T follicular helper cell (primary cell): ENCODE results near the gene NIFK.

Experiments
- DNase-seq: peaks from one replicate; pipeline ENCODE4 v3.0.0-alpha.2; 2020; ENCODE audit warnings: low read depth
- total RNA-seq, 2 experiments: gene quantifications; one replicate each; lab custom pipeline; 2026; lab: John Stamatoyannopoulos, UW

The NIFK gene
- 63.2 to 232 reads per million in 2 experiments for total RNA-seq

DNA sequence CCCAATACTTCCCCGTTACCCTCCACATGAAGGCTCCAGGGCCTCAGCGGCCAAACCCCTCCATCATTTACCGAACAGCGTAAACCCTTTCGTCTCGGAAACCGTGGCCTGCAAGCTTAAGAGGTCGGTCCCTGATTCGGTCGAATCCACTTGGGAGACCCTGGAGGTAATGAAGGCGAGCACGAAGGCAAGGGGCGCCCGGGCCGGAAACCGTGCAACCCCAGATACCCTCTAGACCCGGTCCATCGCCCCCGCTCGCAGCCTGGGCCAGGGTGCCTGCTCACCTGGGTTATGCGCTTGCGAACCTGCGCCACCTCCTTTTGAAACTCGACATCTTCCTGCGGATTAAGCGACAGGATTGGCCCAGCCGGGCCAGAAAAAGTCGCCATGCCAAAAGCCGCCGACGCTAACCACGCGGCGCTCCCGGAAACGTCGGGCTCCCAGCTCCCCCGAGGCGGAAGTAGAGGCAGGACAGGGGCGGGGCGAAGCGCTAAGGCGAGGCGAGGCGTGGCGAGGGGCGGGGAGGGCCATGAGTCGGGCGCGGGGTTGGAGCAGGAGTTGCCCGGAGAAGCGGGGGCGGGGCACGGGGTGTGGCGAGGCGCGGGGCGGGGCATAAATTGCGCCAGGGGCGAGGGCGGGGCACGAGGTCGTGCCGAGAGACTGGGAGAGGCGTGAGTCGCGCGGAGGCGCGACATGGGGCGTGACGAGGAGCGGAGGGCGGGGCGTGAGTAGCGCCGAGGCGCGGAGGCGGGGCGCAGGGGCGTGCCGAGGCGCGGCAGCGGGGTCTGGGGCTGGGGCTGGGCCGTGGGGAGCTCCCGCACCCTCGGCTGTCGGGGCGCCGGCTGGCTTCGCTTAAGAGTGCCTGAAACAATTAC, at the start of gene NIFK:
Gene NIFK, minus strand, starts transcription at position 414 of the 875 bp plus-strand sequence. Its CDS starts 25 bp downstream, at position 389.
- DNase-seq: peak; percentile 100

DNA sequence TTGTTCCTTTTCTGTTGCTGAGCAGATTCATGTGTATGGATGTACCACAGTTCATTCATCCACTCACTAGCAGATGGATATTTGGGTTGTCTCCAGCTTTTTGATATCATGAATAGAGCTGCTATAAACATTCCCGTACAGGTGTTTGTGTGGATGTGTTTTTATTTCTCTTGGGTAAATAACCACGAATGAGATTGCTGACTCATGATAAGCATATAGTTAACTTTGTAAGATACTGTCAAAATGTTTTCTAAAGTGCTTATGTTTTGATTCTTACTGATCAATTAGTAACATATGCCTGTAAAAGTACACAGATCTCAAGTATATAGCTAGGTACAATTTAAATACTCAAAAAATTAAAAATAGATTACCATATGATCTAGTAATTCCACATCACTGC, 46.5 kb upstream of the NIFK start:
- DNase-seq: no peak

DNA sequence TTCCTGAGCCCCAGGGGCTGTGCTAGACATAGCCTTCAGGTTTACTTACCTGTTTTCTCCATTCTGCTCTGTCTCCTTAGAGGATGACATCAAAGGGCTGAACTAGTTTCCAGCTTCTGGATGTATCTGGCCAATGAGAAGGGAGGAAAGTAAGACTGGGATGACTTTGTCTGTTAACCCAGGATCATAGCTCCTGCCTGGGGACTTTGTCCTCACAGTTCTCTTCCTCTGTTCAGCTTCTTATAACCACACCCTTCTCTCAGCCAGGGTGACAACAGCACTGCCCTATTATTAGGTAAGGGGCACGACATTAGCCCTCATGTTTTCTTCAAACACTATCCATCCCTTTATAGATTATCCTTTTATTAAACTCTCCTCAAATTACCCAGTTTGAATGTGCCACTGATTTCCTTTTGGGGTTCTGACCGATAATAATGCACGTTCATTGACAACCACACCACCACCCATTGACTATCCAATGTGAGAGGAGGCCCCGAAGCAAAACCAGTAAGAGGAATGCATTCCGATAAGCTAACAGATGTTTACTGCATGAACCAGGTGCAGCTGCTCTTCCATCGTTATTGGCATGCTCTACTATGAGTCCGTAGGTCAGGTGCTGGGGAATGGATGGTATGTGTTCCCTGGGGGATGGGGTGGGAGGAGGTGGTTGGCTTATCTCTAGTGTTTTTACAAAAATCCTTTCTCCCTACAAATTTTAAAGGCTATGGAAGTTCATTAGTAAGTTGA, 42.2 kb upstream of the NIFK start:
- DNase-seq: no peak

DNA sequence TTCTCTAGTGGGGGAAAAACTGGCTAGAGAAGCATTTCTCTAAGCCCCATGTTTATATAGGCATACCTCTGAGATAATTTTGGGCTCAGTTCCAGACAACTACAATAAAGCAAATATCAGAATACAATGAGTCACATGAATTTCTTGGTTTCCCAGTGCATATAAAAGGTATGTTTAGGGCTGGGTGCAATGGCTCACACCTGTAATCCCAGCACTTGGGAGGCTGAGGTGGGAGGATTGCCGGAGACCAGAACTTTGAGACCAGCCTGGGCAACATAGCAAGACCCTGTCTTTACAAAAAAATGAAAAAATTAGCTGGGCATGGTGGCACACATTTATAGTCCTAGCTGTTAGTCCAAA, 41.0 kb upstream of the NIFK start:
- DNase-seq: no peak

DNA sequence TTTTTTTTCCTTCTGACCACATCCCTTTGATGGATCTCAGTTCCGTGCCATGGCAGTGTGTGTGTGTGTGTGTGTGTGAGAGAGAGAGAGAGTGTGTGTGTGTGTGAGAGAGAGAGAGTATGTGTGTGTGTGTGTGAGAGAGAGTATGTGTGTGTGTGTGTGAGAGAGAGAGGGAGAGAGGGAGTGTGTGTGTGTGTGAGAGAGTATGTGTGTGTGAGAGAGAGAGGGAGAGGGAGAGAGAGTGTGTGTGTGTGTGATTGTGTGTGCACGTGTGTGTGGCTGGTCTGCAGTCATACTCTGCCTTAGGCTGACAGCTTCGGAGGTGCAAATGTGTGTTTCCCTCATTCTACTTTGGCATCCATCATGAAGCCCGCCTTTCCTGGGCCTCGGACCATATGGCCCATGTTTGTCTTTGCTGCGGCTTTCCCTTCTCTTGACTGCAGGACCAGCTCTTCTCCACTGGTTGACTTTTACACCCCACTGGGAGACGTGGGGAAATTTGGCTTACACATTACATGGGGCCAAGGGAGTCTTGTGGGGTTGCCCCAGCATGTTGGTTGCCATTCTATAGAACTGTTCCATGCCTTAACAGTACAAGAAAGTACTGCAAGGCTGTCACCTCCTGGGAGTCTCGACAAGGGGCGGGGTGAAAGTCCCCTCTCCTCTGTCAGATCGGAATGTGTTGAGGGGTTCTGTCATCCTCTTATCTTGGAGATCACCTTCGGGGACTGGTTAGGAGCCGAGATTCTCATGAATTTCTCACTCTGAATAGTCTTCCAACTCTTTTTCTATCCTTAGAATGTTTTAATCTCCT, 40.4 kb upstream of the NIFK start:
- DNase-seq: no peak

DNA sequence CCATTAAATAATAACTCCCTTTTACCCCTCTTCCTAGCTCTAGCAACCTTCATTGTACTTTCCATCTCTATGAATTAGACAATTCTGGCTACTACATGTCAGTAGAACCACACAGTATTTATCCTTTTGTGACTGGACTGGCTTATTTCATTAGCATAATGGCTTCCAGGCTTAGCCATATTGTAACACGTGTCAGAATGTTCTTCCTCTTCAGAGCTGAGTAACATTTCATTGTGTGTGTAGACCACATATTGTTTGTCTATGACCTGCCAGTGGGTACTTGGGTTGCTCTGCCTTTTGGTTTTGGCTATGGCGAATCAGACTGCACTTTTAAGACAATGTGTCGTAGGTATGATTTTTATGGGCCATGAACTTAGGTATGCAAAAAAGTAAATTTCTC, 39.7 kb upstream of the NIFK start:
- no peak for DNase-seq

DNA sequence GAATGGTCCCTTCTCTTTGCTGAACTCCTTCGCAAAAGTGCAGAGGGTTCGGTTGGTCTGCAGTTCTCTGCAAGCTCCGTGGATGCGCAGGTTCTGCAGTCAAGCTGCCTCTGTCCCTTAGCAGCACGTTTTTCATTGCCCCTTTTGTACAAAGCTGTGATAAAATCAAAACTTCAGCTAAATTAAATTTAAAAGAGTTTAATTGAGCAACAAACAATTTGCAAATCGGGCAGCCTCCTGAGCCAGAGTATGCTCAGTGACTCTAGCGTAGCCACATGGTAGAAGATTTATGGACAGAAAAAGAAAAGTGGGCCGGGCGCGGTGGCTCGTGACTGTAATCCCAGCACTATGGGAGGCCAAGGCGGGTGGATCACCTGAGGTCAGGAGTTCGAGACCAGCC, 37.6 kb upstream of the NIFK start:
- no peak for DNase-seq

DNA sequence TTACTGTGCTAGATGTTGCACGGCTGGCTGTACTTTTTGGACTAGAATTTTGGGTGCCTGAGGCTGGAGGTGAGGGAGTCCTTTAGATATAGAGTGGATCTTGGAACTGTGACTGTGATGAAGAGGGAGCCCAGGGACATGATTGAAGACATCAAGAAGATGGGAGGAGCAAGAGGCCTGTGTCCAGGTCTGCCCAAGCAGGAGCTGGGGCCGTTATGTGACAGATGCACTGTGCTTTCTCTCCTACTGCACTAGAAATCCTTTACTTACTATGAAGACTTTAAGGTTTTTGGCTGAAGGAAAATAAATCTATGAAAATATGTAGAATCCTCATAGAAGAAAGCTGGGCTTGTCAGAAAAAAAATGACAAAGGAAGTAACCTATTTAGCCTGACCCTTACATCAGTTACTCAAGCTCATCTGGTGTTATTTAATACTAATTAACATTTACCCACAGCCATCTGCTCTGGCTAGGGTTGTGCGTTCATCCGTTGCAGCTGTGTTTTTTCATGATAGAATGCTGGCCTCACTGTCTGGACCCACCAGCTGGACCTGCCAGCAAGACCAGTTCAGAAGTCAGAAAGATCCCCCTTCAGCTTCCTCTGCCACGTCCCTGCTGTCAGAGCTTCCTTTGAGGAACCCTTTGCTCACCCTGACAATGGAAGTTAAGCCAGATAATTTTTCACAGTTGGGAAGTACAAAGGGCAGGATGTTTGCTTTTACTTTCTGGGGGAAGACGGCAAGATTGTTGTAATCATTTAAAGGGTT, 35.5 kb upstream of the NIFK start:
- no peak for DNase-seq

DNA sequence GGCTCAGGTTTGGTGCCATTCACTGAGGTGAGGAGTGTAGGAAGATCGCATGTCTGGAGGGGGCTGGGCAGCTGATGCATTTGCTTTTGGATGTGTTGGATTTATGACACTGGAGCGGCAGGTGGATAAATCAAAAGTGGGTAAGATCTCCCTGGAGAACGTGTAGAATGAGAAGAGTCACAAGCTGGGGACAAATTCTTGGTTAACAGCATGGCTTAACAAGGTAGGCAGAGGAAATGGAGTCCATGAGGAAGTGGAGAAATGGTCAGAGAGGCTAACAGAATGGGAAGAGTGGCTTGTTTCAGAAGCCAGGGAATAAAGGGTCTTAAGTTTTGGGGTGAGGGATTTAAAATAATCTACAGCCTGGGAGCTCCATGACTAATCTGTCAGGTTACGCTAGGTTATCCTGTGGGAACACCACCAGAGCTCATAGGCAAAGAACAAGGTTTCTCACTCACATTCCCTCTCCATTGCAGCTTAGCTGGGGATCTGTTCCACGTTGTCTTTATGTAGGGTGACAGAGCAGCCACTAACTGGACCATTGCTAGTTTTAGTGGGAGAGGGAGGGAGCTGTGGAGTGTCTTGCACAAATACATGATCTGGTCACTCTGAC, 31.6 kb upstream of the NIFK start:
- DNase-seq: no peak

DNA sequence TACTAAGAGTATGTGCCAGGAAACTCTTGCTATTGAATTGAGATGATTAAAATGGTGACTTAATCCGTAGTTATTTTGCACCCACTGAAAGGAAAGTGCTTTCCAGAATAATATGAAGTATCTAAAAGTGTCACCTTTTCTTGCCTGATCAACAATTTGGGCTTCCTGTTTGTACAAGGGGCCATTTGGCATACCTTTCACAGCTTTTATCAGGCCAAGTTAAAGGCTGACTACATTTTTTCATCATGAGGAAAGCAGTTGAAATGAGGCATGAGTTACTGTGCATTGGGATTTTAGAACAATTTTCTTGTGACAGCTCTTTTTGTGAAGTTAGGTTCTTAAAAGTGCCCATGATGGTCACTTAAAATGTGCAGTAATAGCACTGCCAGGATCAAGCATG, 29.9 kb upstream of the NIFK start:
- DNase-seq: no peak

DNA sequence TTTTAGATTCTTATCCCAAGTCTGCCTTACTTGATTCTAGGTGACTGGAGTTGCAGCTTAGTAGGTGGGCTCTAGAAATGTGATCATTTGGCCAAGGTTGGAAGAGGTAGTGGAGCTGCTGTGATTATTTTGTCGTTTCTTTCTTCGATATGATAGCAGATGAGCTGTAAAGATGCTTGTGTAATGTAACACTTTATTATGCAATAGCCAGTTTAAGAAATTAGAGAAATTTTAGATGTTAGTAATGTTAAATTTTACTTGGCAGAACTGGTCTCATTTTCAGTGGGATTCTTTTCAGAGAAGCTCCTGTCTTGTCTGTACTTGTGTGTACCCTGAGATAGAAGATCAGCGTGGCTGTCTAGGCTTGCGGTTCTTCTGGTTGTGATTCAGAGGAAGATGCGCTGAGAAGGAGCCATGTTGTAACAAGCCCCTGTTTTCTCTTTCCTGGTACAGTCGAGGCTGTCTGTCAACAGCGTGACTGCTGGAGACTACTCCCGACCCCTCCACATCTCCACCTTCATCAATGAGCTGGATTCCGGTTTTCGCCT, 28.1 kb upstream of the NIFK start:
- DNase-seq: no peak

DNA sequence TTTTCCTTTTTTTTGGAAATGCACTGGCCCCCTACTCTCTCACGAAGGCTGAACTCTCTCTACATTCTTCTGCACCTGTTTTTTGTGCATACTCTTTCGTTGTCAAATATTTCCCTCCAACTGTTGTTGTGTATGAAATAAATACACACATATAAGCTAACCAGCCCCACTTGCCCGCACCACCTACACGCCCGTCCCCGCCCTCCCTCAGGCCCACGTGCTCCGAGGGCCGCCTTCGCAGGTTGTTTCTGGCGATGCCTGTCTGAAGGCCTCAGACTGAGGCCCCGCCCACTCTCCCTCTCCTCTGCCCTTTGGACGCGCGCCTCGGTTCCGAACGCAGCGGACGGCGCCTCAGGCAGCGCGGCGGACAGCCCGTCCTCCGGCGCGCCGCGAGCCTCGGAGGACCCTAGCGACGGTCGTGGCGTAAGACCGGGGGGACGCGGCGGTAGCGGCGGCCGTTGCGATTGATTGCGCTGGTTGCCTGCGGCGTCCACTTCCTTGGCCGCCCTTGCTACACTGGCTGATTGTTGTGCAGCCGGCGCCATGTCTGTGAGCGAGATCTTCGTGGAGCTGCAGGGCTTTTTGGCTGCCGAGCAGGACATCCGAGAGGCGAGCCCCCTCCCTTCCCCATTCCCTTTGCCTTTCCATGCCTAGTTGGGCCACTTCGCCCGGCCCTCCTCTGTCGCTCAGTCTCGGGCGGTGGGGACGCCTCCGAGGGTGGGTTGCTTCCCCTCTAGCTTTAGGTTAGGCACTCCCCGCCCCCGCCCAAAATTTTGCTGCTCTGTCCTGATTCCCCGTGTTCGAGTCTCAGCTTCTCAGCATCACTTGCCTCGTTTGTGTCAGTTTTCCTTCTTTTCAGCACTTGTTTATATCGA, 18.8 kb upstream of the NIFK start, which contains the start of gene TSN:
Gene TSN, plus strand, starts transcription at position 415 of the 875 bp plus-strand sequence. Its CDS starts 129 bp downstream, at position 544.
- DNase-seq: peak; percentile 96

DNA sequence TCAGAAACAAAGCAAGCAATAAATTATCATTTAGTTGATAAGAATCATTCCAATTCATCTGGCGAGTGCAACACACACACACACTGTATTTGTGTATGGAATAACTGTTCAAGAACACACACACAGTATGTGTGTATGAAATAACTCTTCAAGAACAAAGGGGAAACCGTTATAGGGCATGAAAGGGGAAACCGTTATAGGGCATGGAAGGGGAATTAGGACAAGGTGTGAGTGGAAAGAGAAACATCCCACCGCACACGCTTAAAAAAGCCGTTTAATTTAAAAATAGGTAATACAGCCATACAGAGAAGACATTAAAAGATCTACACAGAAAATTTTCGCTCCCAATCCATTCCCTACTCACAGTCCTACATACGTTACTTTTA, 18.2 kb upstream of the NIFK start:
- DNase-seq: no peak

DNA sequence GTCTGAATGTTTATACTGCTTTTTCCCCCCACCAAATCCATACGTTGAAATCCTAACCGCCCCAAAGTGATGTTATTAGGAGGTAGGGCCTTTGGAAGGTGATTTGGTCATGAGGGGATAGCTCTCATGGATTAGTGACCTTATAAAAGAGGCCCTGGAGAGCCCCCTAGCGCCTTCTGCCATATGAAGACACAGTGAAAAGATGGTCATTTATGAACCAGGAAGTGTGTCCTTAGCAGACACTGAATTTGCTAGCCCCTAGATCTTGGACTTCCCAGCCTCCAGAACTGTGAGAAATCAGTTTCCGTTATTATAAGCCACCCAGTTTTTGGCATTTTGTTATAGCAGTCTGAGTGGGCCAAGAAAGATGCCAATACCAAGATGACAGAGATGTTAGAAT, 11.5 kb upstream of the NIFK start:
- no peak for DNase-seq

DNA sequence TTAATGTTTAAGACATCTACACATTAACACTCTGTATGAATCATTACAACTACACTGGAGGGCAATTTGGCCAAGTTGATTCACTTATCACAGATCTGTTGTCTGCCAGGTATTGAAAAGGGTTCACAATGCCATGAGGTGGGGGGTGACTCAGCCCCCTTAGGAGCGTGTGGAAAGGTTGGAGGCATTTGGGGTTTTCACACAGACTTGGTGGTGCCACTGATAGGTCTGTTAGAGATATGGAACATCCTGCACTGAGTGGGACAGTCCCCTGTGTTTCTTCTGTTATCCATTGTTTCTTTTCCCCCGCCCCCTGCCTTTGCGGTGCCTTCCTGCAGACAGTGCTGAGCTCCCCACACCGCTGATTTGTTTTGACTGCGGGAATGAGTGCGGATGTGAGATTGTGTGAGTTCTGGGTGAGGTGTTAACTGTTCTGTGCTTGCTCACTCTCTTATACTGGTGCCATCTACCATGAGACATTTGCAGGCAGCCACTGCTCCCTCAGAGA, 9.4 kb upstream of the NIFK start:
- no peak for DNase-seq

DNA sequence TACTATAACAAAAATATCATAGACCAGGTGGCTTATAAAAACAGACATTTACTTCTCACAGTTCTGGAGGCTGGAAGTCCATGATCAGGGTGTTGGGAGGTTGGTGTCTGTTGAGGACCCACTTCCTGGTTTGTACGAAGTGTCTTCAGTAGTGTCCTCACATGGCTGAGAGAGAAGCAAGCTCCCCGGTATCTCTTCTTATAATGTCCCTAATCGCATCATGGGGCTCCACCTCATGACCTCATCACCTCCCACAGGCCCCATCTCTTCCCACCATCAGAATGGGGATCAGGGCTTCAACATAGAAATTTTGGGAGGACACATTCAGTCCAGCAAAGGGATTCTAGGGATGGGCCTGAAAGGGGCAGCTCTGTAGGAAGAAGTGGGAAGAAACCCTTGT, 4.8 kb upstream of the NIFK start:
- DNase-seq: no peak

DNA sequence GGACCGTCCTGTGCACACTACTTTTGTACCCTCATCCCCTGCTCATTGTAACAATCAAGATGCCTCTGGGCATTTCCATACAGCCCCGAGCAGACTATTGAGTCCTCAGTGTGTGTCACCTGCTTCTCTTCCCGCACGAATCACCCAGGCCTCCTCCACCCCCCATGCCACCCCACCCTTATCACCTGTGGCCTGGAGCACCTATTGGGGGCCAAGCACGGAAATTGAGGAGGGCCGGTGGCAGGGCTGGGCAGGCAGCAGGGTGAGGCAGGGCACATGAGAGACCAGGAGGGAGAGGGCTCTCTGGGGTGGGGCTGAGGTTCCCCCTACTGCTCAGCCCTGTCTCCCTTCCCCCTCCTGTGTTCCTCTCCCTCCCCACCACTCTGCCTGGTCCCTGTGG, 4.3 kb upstream of the NIFK start:
- no peak for DNase-seq

DNA sequence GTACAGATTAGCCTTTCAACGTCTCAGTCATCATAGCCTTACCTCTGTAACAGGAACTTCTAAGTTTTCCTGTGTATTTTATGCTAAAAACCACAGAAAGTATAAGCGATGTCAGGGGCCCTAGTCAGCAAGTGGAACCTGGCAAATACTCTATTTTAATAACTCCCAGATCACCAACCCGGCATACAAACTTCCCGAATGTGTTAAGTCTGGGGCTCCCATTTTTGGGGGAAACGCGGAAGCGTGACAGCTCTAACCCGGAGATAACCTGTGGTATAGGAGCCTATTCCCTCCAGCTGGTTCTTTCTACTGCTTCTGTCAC, 574 bp downstream of the NIFK start:
- no peak for DNase-seq

DNA sequence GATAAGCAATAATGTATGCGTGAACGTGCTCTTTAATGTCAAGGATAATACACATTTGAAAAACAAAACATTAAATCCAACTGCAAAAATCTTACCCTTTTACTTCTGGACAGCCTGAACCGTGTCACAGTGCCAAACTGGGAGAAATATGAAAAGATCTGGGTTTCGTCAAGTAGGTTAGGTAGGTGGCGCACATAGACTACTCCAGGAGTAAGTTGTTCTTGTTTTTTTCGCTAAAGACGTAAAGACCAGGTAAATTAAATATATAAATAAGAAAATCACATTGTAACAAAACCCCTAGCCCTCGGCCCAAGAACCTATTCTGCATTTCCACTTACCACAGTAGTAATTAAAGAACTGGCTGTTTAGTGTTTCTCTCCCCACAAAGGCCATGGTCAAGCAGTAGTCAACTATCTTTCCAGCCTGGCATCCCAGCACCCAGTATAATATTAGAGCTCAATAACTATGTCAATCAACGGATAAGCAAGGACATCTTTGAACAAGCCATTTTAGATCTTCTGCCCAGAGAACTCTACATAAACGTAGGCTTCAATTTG, 1.1 kb downstream of the NIFK start:
- no peak for DNase-seq
